DMS114 treated with DMSO at 0.1 percent for 48 hours (cell line): ENCODE data around the gene THEM4.
A peak's percentile ranks its signal among the peaks of the same experiment; 100 is the strongest.
"Not testable (repeated sequence)": the region's sequence is repeated elsewhere in the genome, so short reads cannot be mapped to it uniquely, and the experiment has no call there.

Experiments used
- DNase-seq: peaks from one replicate; lab custom pipeline; 2025; ENCODE audit not compliant: unreplicated experiment; lab: John Stamatoyannopoulos, UW

The THEM4 gene

GRCh38 chr1:151897991-151898431 lies 11.3 kb downstream of the THEM4 start:
- no peak for DNase-seq

GRCh38 chr1:151893176-151893924 lies 16.0 kb downstream of the THEM4 start:
- no peak for DNase-seq

- no peak for DNase-seq
These were observed 17.1 kb downstream of the THEM4 start for GRCh38 chr1:151892190-151892589.

- DNase-seq, result no peak
These were observed 17.8 kb downstream of the THEM4 start for GRCh38 chr1:151891512-151891911.

GRCh38 chr1:151888972-151889570 lies 20.2 kb downstream of the THEM4 start:
- DNase-seq, result no peak

- DNase-seq, result no peak
These were observed 22.3 kb downstream of the THEM4 start for GRCh38 chr1:151887028-151887427.

GRCh38 chr1:151885479-151885878 lies 23.8 kb downstream of the THEM4 start:
- DNase-seq, result no peak

- not testable (repeated sequence) for DNase-seq
These were observed 24.4 kb downstream of the THEM4 start for GRCh38 chr1:151884879-151885278.

- DNase-seq, result not testable (repeated sequence)
These were observed 24.9 kb downstream of the THEM4 start for GRCh38 chr1:151884445-151884844.

GRCh38 chr1:151883898-151884297 lies 25.4 kb downstream of the THEM4 start:
- DNase-seq, result not testable (repeated sequence)

- DNase-seq, result not testable (repeated sequence)
These were observed 26.4 kb downstream of the THEM4 start for GRCh38 chr1:151882918-151883317.

GRCh38 chr1:151882466-151882865 lies 26.8 kb downstream of the THEM4 start:
- no peak for DNase-seq

GRCh38 chr1:151881479-151881878 lies 27.8 kb downstream of the THEM4 start:
- DNase-seq, result peak; percentile 40

GRCh38 chr1:151875419-151876097 lies 33.8 kb downstream of the THEM4 start:
- no peak for DNase-seq

GRCh38 chr1:151872776-151873175 lies 36.5 kb downstream of the THEM4 start:
- DNase-seq, result not testable (repeated sequence)

- DNase-seq, result no peak
These were observed 37.9 kb downstream of the THEM4 start for GRCh38 chr1:151871284-151872030.

- no peak for DNase-seq
These were observed 40.8 kb downstream of the THEM4 start for GRCh38 chr1:151868486-151868885.

- no peak for DNase-seq
These were observed 41.4 kb downstream of the THEM4 start for GRCh38 chr1:151867765-151868411.

GRCh38 chr1:151867321-151867720 lies 42.0 kb downstream of the THEM4 start:
- DNase-seq, result no peak

- no peak for DNase-seq
These were observed 44.9 kb downstream of the THEM4 start for GRCh38 chr1:151864411-151864810.

- no peak for DNase-seq
These were observed 46.7 kb downstream of the THEM4 start for GRCh38 chr1:151862604-151863003.
